A549 (cell line): ENCODE results near the gene CALM3. TPM values are rescaled to one million over a fixed set of nuclear protein-coding genes. Genes with fewer than 3 reads are reported as not detected.
"Not testable (repeated sequence)": the region's sequence is repeated elsewhere in the genome, so short reads cannot be mapped to it uniquely, and the experiment has no call there.

Experiments used
- ATAC-seq, 2 experiments: fragments of 200-7000 bp in 1 of 2; fragments of >200 bp in 1 of 2; cut with Nextera tagmentation in 1 of 2; cut with Tn5 transposase in 1 of 2; 3 replicates each; pipeline versions ENCODE4 v1.8.0 to v1.9.1; 2018 to 2020; ENCODE audit warnings: mild to moderate bottlenecking in 1 of 2, moderate library complexity in 1 of 2
- CTCF ChIA-PET: fragments of 300-600 bp; sonication (Branson Sonifier 250); formaldehyde crosslinking; extraction: SDS; loops from one replicate; lab custom pipeline; 2021; ENCODE audit warnings: antibody characterized with exemption, inconsistent platforms; lab: Yijun Ruan, JAX
- POLR2A ChIA-PET: fragments of 350-600 bp; formaldehyde crosslinking; extraction: SDS; loops from one replicate; lab custom pipeline; 2021; ENCODE audit warnings: antibody characterized with exemption, inconsistent platforms; lab: Yijun Ruan, JAX
- DNase-seq, 2 experiments: peaks; one replicate each; pipeline versions ENCODE4 v3.0.0 to v3.0.0-alpha.2; 2011 to 2016; ENCODE audit warnings: low read depth in 1 of 2, low spot score in 1 of 2
- FAIRE-seq: peaks from 2 replicates; lab custom pipeline; 2011; peaks lifted over from hg19 to GRCh38; lab: Jason Lieb, UNC
- H3K27ac ChIP-seq, 2 experiments: fragments of >200 bp; sonication (Bioruptor Twin); formaldehyde crosslinking; 3 replicates each; pipeline ENCODE4 v1.5.1; 2016 to 2017
- H3K4me1 ChIP-seq: fragments of >200 bp; sonication (Bioruptor Twin); formaldehyde crosslinking; 3 replicates; pipeline ENCODE4 v1.6.1; 2016
- H3K4me2 ChIP-seq: fragments of >200 bp; sonication (Bioruptor Twin); formaldehyde crosslinking; 3 replicates; pipeline ENCODE4 v1.6.1; 2016
- H3K4me3 ChIP-seq: fragments of >200 bp; sonication (Bioruptor Twin); formaldehyde crosslinking; 3 replicates; pipeline ENCODE4 v1.5.1; 2016
- H3K9me3 ChIP-seq: fragments of >200 bp; sonication (Bioruptor Twin); formaldehyde crosslinking; 3 replicates; pipeline ENCODE4 v1.6.1; 2016
- CBX2 ChIP-seq: fragments of 200-600 bp; sonication (generic); IDR thresholded peaks from 2 replicates; pipeline ENCODE4 v1.6.1; 2016; ENCODE audit warnings: low read depth, mild to moderate bottlenecking, borderline replicate concordance
- CBX8 ChIP-seq: fragments of 200-600 bp; sonication (generic); IDR thresholded peaks from 2 replicates; pipeline ENCODE4 v1.6.1; 2016
- CHD2 ChIP-seq: fragments of 150-350 bp; IDR thresholded peaks from 2 replicates; pipeline ENCODE4 v1.6.1; 2014; ENCODE audit warnings: low read length; ENCODE audit not compliant: partially characterized antibody
- FOSB ChIP-seq: fragments of 250-450 bp; sonication (Bioruptor Pico); IDR thresholded peaks from 2 replicates; pipeline ENCODE4 v1.5.0; 2020; ENCODE audit warnings: mild to moderate bottlenecking, moderate library complexity
- HOXB13 ChIP-seq: fragments of 250-450 bp; sonication (Bioruptor Pico); IDR thresholded peaks from 2 replicates; pipeline ENCODE4 v1.5.0; 2020; ENCODE audit warnings: low read depth, mild to moderate bottlenecking, moderate library complexity
- KDM1A ChIP-seq: fragments of 200-600 bp; sonication (generic); IDR thresholded peaks from 2 replicates; pipeline ENCODE4 v1.6.1; 2016; ENCODE audit warnings: low read depth, mild to moderate bottlenecking
- MAFK ChIP-seq: fragments of 450-650 bp; IDR thresholded peaks from 2 replicates; pipeline ENCODE4 v1.6.1; 2014; ENCODE audit not compliant: partially characterized antibody
- NFE2L2 ChIP-seq: fragments of 150-350 bp; conservative IDR thresholded peaks from 2 replicates; pipeline ENCODE4 v1.6.1; 2014; ENCODE audit warnings: low read length
- NR3C1 ChIP-seq: fragments of >200 bp; sonication (Bioruptor Twin); formaldehyde crosslinking; IDR thresholded peaks from 3 replicates; pipeline ENCODE4 v1.6.1; 2017
- POLR2A ChIP-seq: IDR thresholded peaks from 2 replicates; pipeline ENCODE4 v1.6.1; 2012; ENCODE audit warnings: mild to moderate bottlenecking, low read length
- RNF2 ChIP-seq: fragments of 200-600 bp; sonication (generic); IDR thresholded peaks from 2 replicates; pipeline ENCODE4 v1.6.1; 2016; ENCODE audit warnings: low read depth, mild to moderate bottlenecking, antibody characterized with exemption, moderate library complexity, borderline replicate concordance
- SMC3 ChIP-seq: fragments of >200 bp; sonication (Bioruptor Twin); formaldehyde crosslinking; IDR thresholded peaks from 3 replicates; pipeline ENCODE4 v1.6.1; 2018; ENCODE audit warnings: inconsistent platforms
- ZC3H11A ChIP-seq: fragments of 450-650 bp; IDR thresholded peaks from 2 replicates; pipeline ENCODE4 v1.6.1; 2014; ENCODE audit warnings: antibody characterized with exemption, mild to moderate bottlenecking
- ZNF302 ChIP-seq: fragments of 250-450 bp; sonication (Bioruptor Pico); IDR thresholded peaks from 2 replicates; pipeline ENCODE4 v1.9.0; 2021; ENCODE audit warnings: inconsistent platforms, mild to moderate bottlenecking, moderate library complexity
- ZSCAN20 ChIP-seq: fragments of 250-450 bp; sonication (Bioruptor Pico); IDR thresholded peaks from 2 replicates; pipeline ENCODE4 v1.8.0; 2022; ENCODE audit warnings: mild to moderate bottlenecking, moderate library complexity
- WGBS: methylation state at CpG from one replicate; pipeline ENCODE4 v1.1.6; 2017; ENCODE audit errors: missing lambda C conversion rate; 5-methylcytosine and 5-hydroxymethylcytosine counted together
- polyA plus RNA-seq, 4 experiments: library from polyadenylated mRNA; depleted of rRNA in 3 of 4; stranded (reverse); fragments of >200 nt; fragmentation: RNase III in 1 of 4; extraction: RNeasy Plus Mini Kit Qiagen cat#74134 plus additional on column Dnase treatment in 1 of 4; gene quantifications; 2 replicates in 3 of 4; 3 replicates in 1 of 4; pipeline ENCODE4 v1.2.3, GENCODE V29; 2011 to 2017
- TF ChIP-seq, protein P1 (sequence below): fragments of 200-600 bp; sonication (generic); IDR thresholded peaks from 2 replicates; pipeline ENCODE4 v1.6.1; 2016; ENCODE audit warnings: antibody characterized with exemption, mild to moderate bottlenecking, moderate library complexity
- TF ChIP-seq, protein P2 (sequence below): fragments of >200 bp; sonication (Bioruptor Twin); formaldehyde crosslinking; IDR thresholded peaks from 3 replicates; pipeline ENCODE4 v1.6.1; 2016
- TF ChIP-seq, protein P3 (sequence below): fragments of 150-350 bp; IDR thresholded peaks from 2 replicates; pipeline ENCODE4 v1.6.1; 2014; ENCODE audit warnings: low read depth, mild to moderate bottlenecking, low read length
- TF ChIP-seq, protein P4 (sequence below): IDR thresholded peaks from 2 replicates; pipeline ENCODE4 v1.6.1; 2012

The CALM3 gene
- polyA plus RNA-seq, 2 of the 4 experiments (the other 2 are of a cell fraction), result 303 to 548 TPM

DNA sequence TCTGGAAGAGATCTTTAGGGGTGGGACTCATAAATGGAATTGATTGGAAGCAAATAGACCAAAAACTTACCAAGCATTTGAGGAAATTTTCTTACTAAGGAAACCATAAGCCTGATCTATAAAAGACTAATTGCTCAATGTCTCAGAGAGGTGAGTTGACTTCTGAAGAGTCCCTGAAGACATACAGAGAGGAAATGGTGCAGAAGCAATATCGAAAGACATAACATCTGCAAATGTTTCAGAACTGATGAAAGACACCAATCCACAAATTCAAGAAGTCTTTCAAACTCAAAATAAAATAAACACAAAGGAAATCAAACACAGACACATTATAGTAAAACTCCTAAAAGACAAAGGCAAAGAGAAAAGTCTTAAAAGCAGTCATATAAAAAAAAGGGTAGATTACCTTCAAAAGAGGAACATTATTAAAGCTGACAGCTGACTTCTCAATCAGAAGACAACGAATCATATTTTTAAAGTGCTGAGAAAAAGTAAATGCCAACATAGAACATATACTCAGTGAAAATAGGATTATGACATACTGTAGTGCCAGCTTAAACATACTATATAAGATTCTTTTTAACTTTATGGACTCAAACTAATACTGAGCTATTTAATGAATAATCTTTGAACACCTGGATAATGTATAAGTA, 45.4 kb upstream of the CALM3 start:
- no peak overlapping the region for H3K4me3 ChIP-seq
- ATAC-seq, result no peak
- ChIA-PET CTCF (interaction anchor here (0.6 to 43.4 kb wide), 5 partner anchors 13 to 276 kb away, joined by 3 to 1052 read pairs (median 6); no protein-coding TSS in a partner anchor), POLR2A (no interaction called here)
- 1% methylated on average over 2 of the region's 2 CpGs for WGBS
- H3K9me3 ChIP-seq, result peaks cover 30% of the 10 kb centered on the region
- no peak for TF ChIP-seq ZNF302 (CRISPR knock-in tag)
- no peaks in the 10 kb centered on the region for H3K4me1 ChIP-seq
- FAIRE-seq, result peak; percentile 92
- DNase-seq, result no peak
- H3K4me2 ChIP-seq, result no peak overlapping the region
- H3K27ac ChIP-seq, result no peak overlapping the region

DNA sequence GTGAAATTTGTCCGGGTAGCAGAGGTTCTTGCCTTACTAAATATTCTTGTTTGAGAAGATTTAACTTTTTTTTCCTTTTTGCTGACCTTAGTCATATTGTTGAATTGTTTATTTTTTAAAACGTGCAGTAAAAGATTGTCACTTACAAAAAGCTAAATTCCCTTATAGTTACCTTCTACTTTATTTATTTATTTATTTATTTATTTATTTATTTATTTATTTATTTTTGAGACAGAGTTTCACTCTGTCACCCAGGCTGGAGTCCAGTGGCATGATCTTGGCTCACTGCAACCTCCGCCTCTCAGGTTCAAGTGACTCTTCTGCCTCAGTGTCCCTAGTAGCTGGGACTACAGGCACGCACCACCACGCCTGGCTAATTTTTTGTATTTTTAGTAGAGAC, 44.7 kb upstream of the CALM3 start:
- TF ChIP-seq ZC3H11A (peak; percentile 96), MAFK (peak; percentile 36)
- DNase-seq, H3K27ac ChIP-seq, H3K4me1 ChIP-seq, FAIRE-seq, H3K4me3 ChIP-seq, H3K4me2 ChIP-seq, ATAC-seq, POLR2A ChIA-PET: not testable (repeated sequence)
- H3K9me3 ChIP-seq, result peaks cover 23% of the 10 kb centered on the region
- CTCF ChIA-PET, result interaction anchor here (1.0 to 43.4 kb wide), 7 partner anchors 11 to 106 kb away, joined by 3 to 1052 read pairs (median 6); no protein-coding TSS in a partner anchor
- WGBS, result 39% methylated on average over 5 of the region's 5 CpGs

DNA sequence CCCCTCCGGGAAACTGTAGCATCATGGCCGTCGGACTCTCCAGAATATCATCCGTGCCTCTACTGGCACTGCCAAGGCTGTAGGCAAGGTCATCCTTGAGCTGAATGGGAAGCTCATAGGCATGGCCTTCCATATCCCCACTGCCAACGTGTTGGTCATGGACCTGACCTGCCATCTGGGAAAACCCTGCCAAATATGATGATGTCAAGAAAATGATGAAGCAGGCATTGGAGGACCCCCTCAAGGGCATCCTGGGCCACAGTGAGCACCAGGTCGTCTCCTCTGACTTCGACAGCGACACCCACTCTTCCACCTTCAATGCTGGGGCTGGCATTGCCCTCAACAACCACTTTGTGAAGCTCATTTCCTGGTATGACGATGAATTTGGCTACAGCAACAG, 41.9 kb upstream of the CALM3 start:
- Histone ChIP-seq H3K4me1 (no peaks in the 10 kb centered on the region), H3K4me3 (no peak overlapping the region), H3K4me2 (no peak overlapping the region), H3K9me3 (peaks cover 11% of the 10 kb centered on the region; the same call in 2 of the 3 replicates), H3K27ac (no peak overlapping the region)
- ATAC-seq, result no peak
- no peak for TF ChIP-seq SMC3
- no peak for TF ChIP-seq FOSB
- no peak for TF ChIP-seq CHD2
- no peak for TF ChIP-seq POLR2A
- TF ChIP-seq KDM1A, result no peak
- TF ChIP-seq, protein P1, sequence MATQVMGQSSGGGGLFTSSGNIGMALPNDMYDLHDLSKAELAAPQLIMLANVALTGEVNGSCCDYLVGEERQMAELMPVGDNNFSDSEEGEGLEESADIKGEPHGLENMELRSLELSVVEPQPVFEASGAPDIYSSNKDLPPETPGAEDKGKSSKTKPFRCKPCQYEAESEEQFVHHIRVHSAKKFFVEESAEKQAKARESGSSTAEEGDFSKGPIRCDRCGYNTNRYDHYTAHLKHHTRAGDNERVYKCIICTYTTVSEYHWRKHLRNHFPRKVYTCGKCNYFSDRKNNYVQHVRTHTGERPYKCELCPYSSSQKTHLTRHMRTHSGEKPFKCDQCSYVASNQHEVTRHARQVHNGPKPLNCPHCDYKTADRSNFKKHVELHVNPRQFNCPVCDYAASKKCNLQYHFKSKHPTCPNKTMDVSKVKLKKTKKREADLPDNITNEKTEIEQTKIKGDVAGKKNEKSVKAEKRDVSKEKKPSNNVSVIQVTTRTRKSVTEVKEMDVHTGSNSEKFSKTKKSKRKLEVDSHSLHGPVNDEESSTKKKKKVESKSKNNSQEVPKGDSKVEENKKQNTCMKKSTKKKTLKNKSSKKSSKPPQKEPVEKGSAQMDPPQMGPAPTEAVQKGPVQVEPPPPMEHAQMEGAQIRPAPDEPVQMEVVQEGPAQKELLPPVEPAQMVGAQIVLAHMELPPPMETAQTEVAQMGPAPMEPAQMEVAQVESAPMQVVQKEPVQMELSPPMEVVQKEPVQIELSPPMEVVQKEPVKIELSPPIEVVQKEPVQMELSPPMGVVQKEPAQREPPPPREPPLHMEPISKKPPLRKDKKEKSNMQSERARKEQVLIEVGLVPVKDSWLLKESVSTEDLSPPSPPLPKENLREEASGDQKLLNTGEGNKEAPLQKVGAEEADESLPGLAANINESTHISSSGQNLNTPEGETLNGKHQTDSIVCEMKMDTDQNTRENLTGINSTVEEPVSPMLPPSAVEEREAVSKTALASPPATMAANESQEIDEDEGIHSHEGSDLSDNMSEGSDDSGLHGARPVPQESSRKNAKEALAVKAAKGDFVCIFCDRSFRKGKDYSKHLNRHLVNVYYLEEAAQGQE, result no peak
- no peak for TF ChIP-seq ZSCAN20 (CRISPR knock-in tag)
- TF ChIP-seq, protein P2, sequence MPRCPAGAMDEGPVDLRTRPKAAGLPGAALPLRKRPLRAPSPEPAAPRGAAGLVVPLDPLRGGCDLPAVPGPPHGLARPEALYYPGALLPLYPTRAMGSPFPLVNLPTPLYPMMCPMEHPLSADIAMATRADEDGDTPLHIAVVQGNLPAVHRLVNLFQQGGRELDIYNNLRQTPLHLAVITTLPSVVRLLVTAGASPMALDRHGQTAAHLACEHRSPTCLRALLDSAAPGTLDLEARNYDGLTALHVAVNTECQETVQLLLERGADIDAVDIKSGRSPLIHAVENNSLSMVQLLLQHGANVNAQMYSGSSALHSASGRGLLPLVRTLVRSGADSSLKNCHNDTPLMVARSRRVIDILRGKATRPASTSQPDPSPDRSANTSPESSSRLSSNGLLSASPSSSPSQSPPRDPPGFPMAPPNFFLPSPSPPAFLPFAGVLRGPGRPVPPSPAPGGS, result no peak
- no peak for TF ChIP-seq ZC3H11A
- TF ChIP-seq NFE2L2, result no peak
- TF ChIP-seq, protein P3, sequence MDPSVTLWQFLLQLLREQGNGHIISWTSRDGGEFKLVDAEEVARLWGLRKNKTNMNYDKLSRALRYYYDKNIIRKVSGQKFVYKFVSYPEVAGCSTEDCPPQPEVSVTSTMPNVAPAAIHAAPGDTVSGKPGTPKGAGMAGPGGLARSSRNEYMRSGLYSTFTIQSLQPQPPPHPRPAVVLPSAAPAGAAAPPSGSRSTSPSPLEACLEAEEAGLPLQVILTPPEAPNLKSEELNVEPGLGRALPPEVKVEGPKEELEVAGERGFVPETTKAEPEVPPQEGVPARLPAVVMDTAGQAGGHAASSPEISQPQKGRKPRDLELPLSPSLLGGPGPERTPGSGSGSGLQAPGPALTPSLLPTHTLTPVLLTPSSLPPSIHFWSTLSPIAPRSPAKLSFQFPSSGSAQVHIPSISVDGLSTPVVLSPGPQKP, result no peak
- no peak for TF ChIP-seq HOXB13 (CRISPR knock-in tag)
- TF ChIP-seq NR3C1, result no peak
- no peak for TF ChIP-seq CBX2
- TF ChIP-seq RNF2, result no peak
- TF ChIP-seq, protein P4, sequence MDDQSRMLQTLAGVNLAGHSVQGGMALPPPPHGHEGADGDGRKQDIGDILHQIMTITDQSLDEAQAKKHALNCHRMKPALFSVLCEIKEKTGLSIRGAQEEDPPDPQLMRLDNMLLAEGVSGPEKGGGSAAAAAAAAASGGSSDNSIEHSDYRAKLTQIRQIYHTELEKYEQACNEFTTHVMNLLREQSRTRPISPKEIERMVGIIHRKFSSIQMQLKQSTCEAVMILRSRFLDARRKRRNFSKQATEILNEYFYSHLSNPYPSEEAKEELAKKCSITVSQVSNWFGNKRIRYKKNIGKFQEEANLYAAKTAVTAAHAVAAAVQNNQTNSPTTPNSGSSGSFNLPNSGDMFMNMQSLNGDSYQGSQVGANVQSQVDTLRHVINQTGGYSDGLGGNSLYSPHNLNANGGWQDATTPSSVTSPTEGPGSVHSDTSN, result no peak
- no peak for TF ChIP-seq CBX8
- POLR2A ChIA-PET, result no interaction called here
- 51% methylated on average over 9 of the region's 9 CpGs for WGBS
- CTCF ChIA-PET, result interaction anchor here (2.3 to 43.4 kb wide), 3 partner anchors 17 to 41 kb away, joined by 13 to 1052 read pairs (median 21); no protein-coding TSS in a partner anchor
- no peak for FAIRE-seq
- no peak for DNase-seq

DNA sequence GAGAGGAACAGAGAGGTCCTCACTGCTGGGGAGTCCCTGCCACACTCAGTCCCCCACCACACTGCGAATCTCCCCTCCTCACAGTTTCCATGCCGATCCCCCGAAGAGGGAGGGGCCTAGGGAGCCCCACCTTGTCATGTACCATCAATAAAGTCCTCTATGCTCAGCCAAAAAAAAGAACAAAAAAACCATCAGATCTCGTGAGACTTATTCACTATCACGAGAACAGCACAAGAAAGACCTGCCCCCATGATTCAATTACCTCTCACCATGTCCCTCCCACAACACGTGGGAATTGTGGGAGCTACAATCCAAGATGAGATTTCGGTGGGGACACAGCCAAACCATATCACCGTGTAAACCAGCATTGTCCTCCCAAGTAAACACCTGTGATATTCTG, 41.5 kb upstream of the CALM3 start:
- H3K4me3 ChIP-seq, H3K4me1 ChIP-seq, H3K27ac ChIP-seq, FAIRE-seq, H3K4me2 ChIP-seq, ATAC-seq, POLR2A ChIA-PET, DNase-seq: not testable (repeated sequence)
- 40% methylated on average over 8 of the region's 8 CpGs for WGBS
- CTCF ChIA-PET, result interaction anchor here (2.3 to 43.4 kb wide), 3 partner anchors 17 to 41 kb away, joined by 13 to 1052 read pairs (median 21); no protein-coding TSS in a partner anchor
- peaks cover 11% of the 10 kb centered on the region; the same call in 2 of the 3 replicates for H3K9me3 ChIP-seq
